ENCODE measurements around the gene DPP6. TPM values are rescaled to one million over a fixed set of nuclear protein-coding genes. Genes with fewer than 3 reads are reported as not detected.

DPP6 gene
- total and polyA plus RNA-seq, 9 of the 15 experiments (the other 6 are each of a cell fraction or from before 2014, with no cell fraction given): not detected

GRCh38 chr7:154698726-154699291 lies 646.6 kb downstream of the DPP6 start (continued):
- TF ChIP-seq CHD1 (IDR thresholded peaks at IDR 0.05; ENCODE audit: low read length) (no peak), HDAC1 (IDR thresholded peaks at IDR 0.05) (no peak), REST (IDR thresholded peaks at IDR 0.05; ENCODE audit: borderline replicate concordance) (peak; percentile 24; the same call in 1 of the 2 replicates), REST (CRISPR knock-in tag; IDR thresholded peaks at IDR 0.05; ENCODE audit: low read depth) (no peak), MAFF (IDR thresholded peaks at IDR 0.05; ENCODE audit: low read length) (0 out of 2 replicates have a peak, but pooled peaks have one; percentile 3), BHLHE40 (IDR thresholded peaks at IDR 0.05; ENCODE audit: low read length) (no peak), RB1 (IDR thresholded peaks at IDR 0.05; ENCODE audit: low read depth) (peak; percentile 15; the same call in 1 of the 2 replicates), ARID3A (IDR thresholded peaks at IDR 0.05; ENCODE audit: borderline replicate concordance, low read depth, low read length) (no peak), CCAR2 (IDR thresholded peaks at IDR 0.05; ENCODE audit: low read depth, low read length) (no peak), KLF16 (IDR thresholded peaks at IDR 0.05) (peak; percentile 45; the same call in 1 of the 2 replicates), JUND (IDR thresholded peaks at IDR 0.05; ENCODE audit: borderline replicate concordance, low read depth, low read length) (peak; percentile 8; the same call in 1 of the 2 replicates), JUND (tag; IDR thresholded peaks at IDR 0.05; ENCODE audit: borderline replicate concordance, low read depth, low read length) (no peak), CTCF (IDR thresholded peaks at IDR 0.05 in 2 of 3, conservative IDR thresholded peaks at IDR 0.05 in 1 of 3; ENCODE audit: insufficient read depth in 2 of 3, low read depth in 1 of 3, low read length in 3 of 3) (peak; percentile 86 to 98 (median 89)), FOXP1 (CRISPR knock-in tag; IDR thresholded peaks at IDR 0.05) (no peak)
